Measurements from ENCODE around the gene TARDBP.
A peak's percentile ranks its signal among the peaks of the same experiment; 100 is the strongest.
"Not testable (repeated sequence)": the region's sequence is repeated elsewhere in the genome, so short reads cannot be mapped to it uniquely, and the experiment has no call there.

The TARDBP gene

GRCh38 chr1:11012260-11013159 lies at the start of gene TARDBP:
TARDBP (plus strand) TSS chr1:11012654; CDS start chr1:11013728, 1,074 bp downstream.
- peak; percentile 86 to 88 for DNase-seq

DNA sequence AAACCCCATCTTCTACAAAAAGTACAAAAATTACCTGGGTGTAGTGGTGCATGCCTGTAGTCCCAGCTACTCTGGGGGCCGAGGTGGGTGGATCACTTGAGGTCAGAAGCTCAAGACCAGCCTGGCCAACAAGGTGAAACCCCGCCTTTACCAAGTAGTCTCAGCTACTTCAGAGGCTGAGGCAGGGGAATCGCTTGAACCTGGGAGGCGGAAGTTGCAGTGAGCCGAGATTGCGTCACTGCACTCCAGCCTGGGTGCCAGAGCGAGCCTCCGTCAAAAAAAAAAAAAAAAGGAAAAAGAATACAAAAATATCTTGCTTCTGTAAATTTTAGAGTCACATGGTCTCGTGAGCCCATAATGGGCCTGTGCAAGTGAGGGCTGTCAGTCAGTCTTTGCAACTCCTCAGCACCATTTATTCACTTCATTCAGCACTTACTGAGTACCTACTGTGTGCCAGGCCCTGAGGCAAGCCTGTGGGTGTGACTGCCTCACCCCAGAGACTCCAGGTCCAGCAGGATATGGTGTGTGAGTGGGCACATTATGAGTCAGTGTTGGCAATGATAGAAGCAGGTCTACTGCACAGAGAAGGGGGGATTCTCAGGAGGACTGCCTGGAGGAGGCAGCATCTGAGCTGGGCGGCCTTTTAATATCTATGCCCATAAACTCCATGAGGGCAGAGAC lies 46.8 kb upstream of the TARDBP start:
- DNase-seq = peak in 1 of 2 experiments; percentile 6

DNA sequence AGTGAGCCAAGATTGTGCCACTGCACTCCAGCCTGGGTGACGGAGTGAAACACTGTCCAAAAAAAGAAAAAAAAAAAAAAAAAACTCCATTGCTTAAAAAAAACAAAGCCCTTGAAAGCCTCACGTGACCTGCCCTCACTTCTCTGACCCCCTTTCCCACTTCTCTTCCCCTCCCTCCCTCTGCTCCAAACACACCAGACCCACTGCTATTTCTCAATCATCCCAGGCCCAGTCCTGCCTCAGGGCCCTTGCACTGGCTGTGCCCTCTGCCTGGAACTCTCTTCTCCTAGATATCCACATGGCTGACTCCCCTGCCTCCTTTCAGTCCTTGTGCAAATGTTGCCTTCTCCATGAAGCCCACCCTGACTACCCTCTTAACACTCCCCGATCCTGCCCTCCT lies 45.4 kb upstream of the TARDBP start:
- DNase-seq = no peak

DNA sequence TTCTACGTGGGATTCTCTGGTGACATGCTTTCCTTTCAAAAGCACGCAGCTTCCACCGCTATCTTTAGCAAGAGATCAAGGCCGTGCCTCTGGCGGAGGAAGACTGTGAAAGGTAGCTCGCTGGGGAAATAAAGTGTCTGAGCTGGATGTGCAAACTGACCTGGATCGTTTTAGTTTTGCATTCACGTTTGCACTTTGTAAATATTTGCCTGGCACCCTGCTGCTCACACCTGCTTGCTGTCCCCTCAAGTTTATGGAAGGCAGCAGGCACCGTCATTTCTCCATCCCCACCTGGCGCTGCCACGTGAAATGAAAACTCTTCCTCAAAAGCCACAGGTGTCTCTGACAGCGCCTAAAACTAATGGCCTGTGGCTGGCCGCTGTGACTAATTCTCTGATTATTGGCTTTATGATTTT lies 44.0 kb upstream of the TARDBP start:
- DNase-seq = no peak

GRCh38 chr1:10969267-10969970 lies 43.0 kb upstream of the TARDBP start:
- no peak for DNase-seq

DNA sequence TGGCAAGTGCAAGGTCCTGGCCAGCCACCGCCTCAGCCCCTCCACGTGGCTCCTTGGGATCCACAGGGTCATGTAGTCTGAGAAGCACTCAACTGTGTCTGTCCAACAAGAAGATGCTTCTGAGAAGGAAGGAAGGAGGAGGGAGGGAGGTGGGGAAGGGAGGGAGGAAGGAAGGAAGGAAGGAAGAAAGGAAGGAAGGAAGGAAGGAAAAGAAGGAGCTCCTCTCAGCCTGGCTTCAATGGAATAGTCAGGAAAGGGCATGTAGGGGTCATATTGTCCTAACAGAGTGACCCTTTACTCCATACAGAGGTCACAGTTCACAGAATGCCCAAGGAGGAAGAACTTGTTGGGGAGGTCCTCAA lies 42.5 kb upstream of the TARDBP start:
- no peak for DNase-seq

DNA sequence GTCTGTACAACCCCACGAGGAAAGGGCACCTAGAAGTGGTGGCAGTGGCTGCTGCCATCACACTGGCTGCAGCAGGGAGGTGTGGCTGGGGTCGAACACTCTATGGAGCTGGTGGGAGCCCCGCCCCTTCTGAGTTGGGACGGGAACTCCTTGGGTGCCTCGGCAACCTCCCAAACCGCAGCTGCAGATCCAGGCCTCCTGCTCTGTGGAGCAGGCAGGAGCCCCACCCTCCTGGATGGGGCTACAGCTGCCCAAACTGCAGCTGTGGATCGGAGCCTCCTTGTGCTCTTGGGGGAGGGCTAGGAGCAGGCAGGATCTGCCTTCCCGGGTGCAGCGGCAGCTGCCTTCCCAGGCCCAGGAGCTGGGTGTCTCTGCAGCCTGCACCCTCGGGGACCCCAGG lies 38.9 kb upstream of the TARDBP start:
- DNase-seq = no peak

DNA sequence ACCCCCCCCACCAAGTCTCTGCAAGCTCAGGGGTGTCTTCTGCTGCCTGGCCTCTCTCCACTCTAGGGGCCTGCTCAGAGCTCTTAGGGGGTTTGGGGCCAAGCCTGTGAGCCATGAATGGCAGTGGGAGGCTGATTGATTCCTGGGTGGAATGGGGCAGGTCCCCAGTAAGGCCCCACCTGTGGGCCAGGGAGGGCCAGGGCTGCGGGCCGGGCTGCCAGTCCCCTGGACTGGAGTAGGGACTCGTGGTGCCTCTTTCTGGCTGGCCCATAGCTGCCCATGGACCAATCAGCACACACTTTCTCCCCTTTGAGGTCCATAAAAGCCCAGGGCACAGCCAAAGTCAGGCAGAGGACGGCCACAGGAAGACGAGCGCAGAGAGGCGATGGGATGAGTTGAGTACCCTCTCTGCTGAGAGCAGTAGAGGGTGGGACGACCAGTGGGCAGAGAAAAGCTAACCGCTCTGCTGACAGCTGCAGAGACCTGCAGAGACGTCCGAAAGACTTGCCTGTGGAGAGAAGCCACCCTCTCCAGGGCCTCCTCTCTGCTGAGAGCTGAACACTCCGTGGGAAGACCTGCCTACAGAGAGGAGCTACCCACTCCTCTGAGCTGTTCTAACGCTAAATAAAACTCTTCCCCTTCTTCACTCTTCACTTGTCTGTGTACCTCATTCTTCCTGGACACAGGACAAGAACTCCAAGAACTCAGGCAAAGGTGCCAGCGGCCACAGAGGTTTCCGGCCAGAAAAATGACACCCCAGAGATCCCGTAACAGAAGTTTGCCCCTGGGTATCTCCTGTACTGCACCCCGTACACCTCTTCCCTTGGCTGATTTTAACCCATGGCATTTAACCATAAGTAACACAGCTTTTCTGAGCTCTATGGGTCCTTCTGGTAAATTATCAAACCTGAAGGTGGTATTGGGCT lies 38.2 kb upstream of the TARDBP start:
- DNase-seq = no peak

DNA sequence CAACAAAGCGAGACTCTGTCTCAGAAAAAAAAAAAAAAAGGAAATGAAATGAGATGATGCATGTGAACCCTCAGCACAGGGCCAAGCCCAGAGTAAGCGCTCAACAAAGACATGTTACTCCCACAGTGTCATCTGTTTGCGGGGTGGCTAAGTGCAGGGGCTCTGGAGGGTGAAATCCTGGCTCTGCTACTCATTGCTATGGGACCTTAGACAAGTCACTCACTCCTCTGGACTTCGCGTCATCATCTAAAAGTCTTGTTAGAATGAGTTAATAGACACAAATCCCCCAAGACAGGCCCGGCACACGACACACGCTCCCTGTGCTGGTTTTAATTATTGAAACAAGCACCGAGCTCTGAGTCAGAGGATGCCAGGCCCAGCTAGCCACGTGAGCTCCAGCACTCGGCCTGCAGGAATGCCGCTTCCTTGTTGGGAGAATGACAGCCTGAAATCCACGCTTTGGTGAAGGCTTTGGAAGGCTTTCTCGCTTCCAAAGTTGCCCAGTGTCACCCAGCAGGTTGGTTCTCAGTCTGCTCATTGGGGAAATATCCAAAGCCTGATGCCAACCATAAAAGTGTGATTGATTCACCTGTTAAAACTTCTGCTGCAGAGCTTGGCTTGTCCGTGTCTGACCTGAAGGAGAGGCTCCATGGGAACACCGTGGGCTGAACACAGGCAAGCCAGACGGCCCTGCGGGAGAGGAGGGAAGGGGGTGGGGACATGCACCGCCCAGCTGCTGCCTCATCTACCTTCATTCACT lies 36.7 kb upstream of the TARDBP start:
- no peak for DNase-seq

- no peak for DNase-seq
These were observed 33.7 kb upstream of the TARDBP start for GRCh38 chr1:10978719-10979118.

DNA sequence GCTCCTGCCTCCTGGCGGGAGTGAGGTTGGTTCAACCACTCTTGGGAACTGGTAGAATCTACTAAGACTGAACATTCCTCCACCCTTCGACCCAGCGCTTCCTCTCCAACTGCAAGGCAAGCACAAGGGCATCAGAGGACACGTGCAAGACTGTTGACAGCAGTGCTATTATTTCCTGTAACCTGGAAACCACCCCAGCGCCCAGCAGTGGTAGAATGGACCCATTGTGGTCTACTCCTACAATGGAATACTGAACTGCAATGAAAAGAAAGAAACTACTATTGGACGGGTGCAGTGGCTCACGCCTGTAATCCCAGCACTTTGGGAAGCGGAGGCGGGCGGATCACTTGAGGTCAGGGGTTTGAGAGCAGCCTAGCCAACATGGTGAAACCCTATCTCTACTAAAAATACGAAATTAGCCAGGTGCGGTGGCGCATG lies 33.0 kb upstream of the TARDBP start:
- DNase-seq = no peak

DNA sequence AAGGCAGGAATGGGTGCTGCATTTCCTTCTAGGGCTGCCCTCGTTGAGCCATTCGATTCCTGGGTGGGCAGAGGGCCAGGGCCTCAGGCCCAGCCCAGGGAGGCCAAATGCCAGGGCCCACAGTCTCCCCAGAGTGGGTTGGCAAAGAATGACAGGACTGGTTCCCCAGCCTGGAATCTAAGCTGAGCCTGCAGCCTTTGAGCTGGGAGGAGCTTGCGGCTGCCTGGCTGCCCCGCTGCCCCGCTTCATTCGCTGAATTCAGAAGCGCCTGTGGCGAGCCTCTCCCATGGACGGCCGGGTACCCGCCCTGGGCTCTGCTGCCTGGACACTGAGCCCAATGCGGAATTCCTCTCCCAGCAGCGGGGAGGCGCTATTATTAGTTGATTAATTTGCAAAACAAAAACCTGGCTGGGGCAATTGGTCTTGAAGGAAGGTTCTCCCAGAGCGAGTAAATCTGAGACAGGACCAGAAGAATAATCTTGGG lies 32.3 kb upstream of the TARDBP start:
- DNase-seq = no peak

DNA sequence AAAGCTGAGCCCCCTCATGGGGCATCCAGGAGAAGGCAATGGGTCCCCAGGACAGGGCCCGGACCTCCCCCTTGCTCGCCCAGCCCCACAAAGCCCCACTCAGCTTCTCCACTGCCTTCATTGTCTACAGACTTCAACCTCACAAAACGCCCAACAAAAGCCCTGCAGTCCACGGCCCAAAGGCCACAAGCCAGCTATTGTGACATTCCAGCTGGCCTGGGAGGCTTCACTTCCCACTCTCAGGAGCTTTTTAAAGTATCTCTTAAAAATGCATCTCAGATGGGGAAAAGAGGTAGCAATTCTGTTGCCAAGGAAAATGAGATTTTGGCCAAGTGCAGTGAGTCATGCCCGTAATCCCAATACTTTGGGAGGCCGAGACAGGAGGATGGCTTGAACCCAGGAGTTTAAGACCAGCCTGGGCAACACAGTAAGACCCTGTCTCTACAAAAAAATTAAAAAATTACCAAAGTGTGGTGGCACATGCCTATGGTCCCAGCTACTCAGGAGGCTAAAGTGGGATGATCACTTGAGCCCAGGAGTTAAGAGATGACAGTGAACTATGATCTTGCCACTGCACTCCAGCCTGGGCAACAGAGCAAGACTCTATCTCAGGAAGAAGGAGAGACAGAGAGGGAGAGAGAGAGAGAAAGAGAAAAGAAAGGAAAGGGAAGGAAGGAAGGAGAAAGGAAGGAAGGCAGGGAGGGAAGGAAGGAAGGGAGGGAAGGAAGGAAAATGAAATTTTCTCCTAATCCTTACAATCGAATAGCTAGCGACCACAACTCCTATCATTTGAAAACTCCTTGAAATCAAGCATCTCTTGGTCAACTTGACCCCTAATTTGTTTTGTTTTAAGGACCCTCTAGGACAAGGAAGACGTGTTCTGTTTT lies 31.4 kb upstream of the TARDBP start:
- DNase-seq = no peak

- no peak for DNase-seq
These were observed 25.9 kb upstream of the TARDBP start for GRCh38 chr1:10986525-10986890.

- no peak for DNase-seq
These were observed 24.5 kb upstream of the TARDBP start for GRCh38 chr1:10987840-10988417.

- no peak for DNase-seq
These were observed 23.4 kb upstream of the TARDBP start for GRCh38 chr1:10989095-10989494.

- not testable (repeated sequence) for DNase-seq
These were observed 22.4 kb upstream of the TARDBP start for GRCh38 chr1:10989920-10990516.

GRCh38 chr1:10990828-10991227 lies 21.6 kb upstream of the TARDBP start:
- no peak for DNase-seq

GRCh38 chr1:10992004-10992403 lies 20.4 kb upstream of the TARDBP start:
- DNase-seq = not testable (repeated sequence)

DNA sequence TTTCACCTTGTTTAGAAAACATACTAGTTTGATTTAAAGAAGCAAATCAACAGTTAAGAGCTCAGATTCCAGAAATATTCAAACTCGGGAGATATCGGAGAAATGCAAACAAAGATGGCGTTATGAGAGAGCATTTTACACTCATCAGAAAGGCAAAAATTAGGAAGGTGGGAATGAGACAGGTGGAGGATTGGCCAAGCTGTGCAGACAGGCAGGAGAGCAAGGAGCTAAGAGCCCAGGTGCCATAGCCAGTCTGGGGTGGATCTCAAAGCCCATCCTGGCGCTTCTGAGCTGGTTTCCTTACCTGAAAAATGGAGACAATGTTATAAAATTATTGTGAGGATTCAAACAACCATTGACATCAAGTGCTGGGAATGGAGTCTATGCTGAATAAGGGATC lies 19.6 kb upstream of the TARDBP start:
- DNase-seq = no peak
